Astrocyte (in vitro differentiated cells and primary cell): ENCODE results near the gene UNC93A.
"Not testable (repeated sequence)": the region's sequence is repeated elsewhere in the genome, so short reads cannot be mapped to it uniquely, and the experiment has no call there.

Experiments used
- CTCF ChIP-seq: IDR thresholded peaks from 2 replicates; pipeline ENCODE4 v1.5.1; 2011; ENCODE audit warnings: low read depth, mild to moderate bottlenecking, inconsistent platforms, low read length, moderate library complexity; ENCODE audit not compliant: insufficient read depth
- EZH2 ChIP-seq: IDR thresholded peaks from 2 replicates; pipeline ENCODE4 v1.6.1; 2012; ENCODE audit warnings: mild to moderate bottlenecking, low read length, inconsistent platforms; ENCODE audit not compliant: insufficient read depth

DNA sequence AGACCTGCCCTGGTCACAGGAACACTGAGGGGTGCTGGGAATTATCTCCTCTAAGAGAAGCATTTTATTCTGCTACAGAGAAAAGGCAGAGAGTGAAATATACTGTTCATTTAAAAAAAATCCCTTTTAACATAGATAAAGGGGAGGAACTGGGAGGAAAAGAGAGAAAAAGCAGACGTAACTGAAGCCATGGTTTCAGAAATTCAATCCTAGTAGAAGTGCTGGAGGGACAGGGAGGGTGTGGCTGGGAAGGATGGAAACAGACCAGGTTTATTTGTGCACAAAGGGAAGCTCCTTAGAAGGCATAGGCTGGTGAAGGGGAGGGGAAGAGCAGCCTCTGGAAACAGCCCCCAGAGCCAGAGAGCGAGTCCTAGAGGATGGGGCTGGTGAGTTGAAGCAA, 1.8 kb upstream of the UNC93A start:
- not testable (repeated sequence) for TF ChIP-seq CTCF, EZH2
